Neural cell (in vitro differentiated cells): Measurements from ENCODE around the gene LAPTM5. TPM values are rescaled to one million over a fixed set of nuclear protein-coding genes. Genes with fewer than 3 reads are reported as not detected.
A peak's percentile ranks its signal among the peaks of the same experiment; 100 is the strongest.

Experiments
- H2AFZ ChIP-seq: fragments of 200-600, 300-800 bp; sonication (generic), shearing (Covaris generic); 2 replicates; pipeline ENCODE4 v1.6.0; 2014; ENCODE audit warnings: low read depth, mild to moderate bottlenecking, antibody characterized with exemption, low read length, moderate library complexity
- H3F3A ChIP-seq: fragments of 200-600 bp; shearing (Covaris generic); 2 replicates; pipeline ENCODE4 v1.6.1; 2016; ENCODE audit warnings: mild to moderate bottlenecking, moderate library complexity, mixed read lengths, antibody characterized with exemption, low read length; ENCODE audit not compliant: insufficient read depth, poor library complexity, severe bottlenecking
- H3K27ac ChIP-seq: fragments of 200-600, 300-800 bp; sonication (generic), shearing (Covaris generic); 2 replicates; pipeline ENCODE4 v1.5.1; 2014; ENCODE audit warnings: mild to moderate bottlenecking, low read length, moderate library complexity
- H3K27me3 ChIP-seq: fragments of 300-800, 200-600 bp; sonication (generic), shearing (Covaris generic); 2 replicates; pipeline ENCODE4 v1.6.0; 2014; ENCODE audit warnings: mild to moderate bottlenecking, low read depth, low read length, moderate library complexity; ENCODE audit not compliant: insufficient read depth
- H3K36me3 ChIP-seq: fragments of 300-800, 200-600 bp; sonication (generic), shearing (Covaris generic); 2 replicates; pipeline ENCODE4 v1.5.1; 2014; ENCODE audit warnings: mild to moderate bottlenecking, antibody characterized with exemption, low read length, moderate library complexity; ENCODE audit not compliant: insufficient read depth
- H3K4me2 ChIP-seq: fragments of 300-800, 200-600 bp; sonication (generic), shearing (Covaris generic); 2 replicates; pipeline ENCODE4 v1.6.0; 2014; ENCODE audit warnings: mild to moderate bottlenecking, low read length
- H3K4me3 ChIP-seq: fragments of 300-800, 200-600 bp; sonication (generic), shearing (Covaris generic); 2 replicates; pipeline ENCODE4 v1.5.1; 2014; ENCODE audit warnings: mild to moderate bottlenecking, low read length, moderate library complexity
- H3K79me2 ChIP-seq: fragments of 200-600 bp; shearing (Covaris generic); replicated peaks from 2 replicates; pipeline ENCODE4 v1.6.0; 2014; ENCODE audit warnings: mild to moderate bottlenecking, low read length, moderate library complexity; ENCODE audit not compliant: insufficient read depth
- H3K9ac ChIP-seq: fragments of 300-800, 200-600 bp; sonication (generic), shearing (Covaris generic); 2 replicates; pipeline ENCODE4 v1.6.1; 2016; ENCODE audit warnings: mild to moderate bottlenecking, low read length, mixed read lengths
- H3K9me2 ChIP-seq: fragments of 200-600 bp; shearing (Covaris generic); 2 replicates; pipeline ENCODE4 v1.6.1; 2016; ENCODE audit warnings: mild to moderate bottlenecking, low read length, mixed read lengths; ENCODE audit not compliant: insufficient read depth
- H3K9me3 ChIP-seq: fragments of 200-600, 300-800 bp; sonication (generic), shearing (Covaris generic); 2 replicates; pipeline ENCODE4 v1.6.1; 2016; ENCODE audit warnings: mild to moderate bottlenecking, mixed run types, low read length, moderate library complexity, mixed read lengths
- H4K20me1 ChIP-seq: fragments of 200-600 bp; shearing (Covaris generic); 2 replicates; pipeline ENCODE4 v1.6.1; 2016; ENCODE audit warnings: mild to moderate bottlenecking, mixed run types; ENCODE audit not compliant: insufficient read depth
- CTCF ChIP-seq: fragments of 450-650 bp; IDR thresholded peaks from 2 replicates; pipeline ENCODE4 v1.5.1; 2014; ENCODE audit warnings: antibody characterized with exemption, mild to moderate bottlenecking, moderate library complexity; ENCODE audit not compliant: poor library complexity, severe bottlenecking
- EP300 ChIP-seq: fragments of 450-650 bp; conservative IDR thresholded peaks from 2 replicates; pipeline ENCODE4 v1.6.1; 2014; ENCODE audit warnings: antibody characterized with exemption, mild to moderate bottlenecking, moderate library complexity; ENCODE audit not compliant: poor library complexity, severe bottlenecking
- EZH2 ChIP-seq: fragments of 200-600, 300-800 bp; shearing (Covaris generic), sonication (generic); IDR thresholded peaks from 2 replicates; pipeline ENCODE4 v1.6.1; 2014; ENCODE audit warnings: antibody characterized with exemption, low read length, borderline replicate concordance, mild to moderate bottlenecking; ENCODE audit not compliant: insufficient read depth, poor library complexity, severe bottlenecking
- MXI1 ChIP-seq: fragments of 450-650 bp; conservative IDR thresholded peaks from 2 replicates; pipeline ENCODE4 v1.6.1; 2014; ENCODE audit warnings: antibody characterized with exemption, mild to moderate bottlenecking; ENCODE audit not compliant: poor library complexity, severe bottlenecking
- POLR2AphosphoS5 ChIP-seq: IDR thresholded peaks from 2 replicates; pipeline ENCODE4 v1.6.1; 2012
- RAD21 ChIP-seq: fragments of 450-650 bp; conservative IDR thresholded peaks from 2 replicates; pipeline ENCODE4 v1.6.1; 2014; ENCODE audit warnings: antibody characterized with exemption, mild to moderate bottlenecking, moderate library complexity
- REST ChIP-seq: IDR thresholded peaks from 2 replicates; pipeline ENCODE4 v1.6.1; 2012; ENCODE audit warnings: borderline replicate concordance
- SMC3 ChIP-seq: fragments of 450-650 bp; conservative IDR thresholded peaks from 2 replicates; pipeline ENCODE4 v1.6.1; 2014; ENCODE audit warnings: antibody characterized with exemption, mild to moderate bottlenecking, moderate library complexity; ENCODE audit not compliant: poor library complexity
- TAF1 ChIP-seq: IDR thresholded peaks from 2 replicates; pipeline ENCODE4 v1.6.1; 2012; ENCODE audit warnings: low read depth
- polyA plus RNA-seq: library from polyadenylated mRNA; depleted of rRNA; stranded (reverse); fragments of >200 nt; gene quantifications from 2 replicates; pipeline ENCODE4 v1.2.3, GENCODE V29; 2014

LAPTM5 gene
- polyA plus RNA-seq, 1 donor from 2014 or later, result 0.12 TPM

- Histone ChIP-seq H4K20me1 (no peaks in the 10 kb centered on the region), H3K4me2 (no peak overlapping the region), H3K27ac (no peak overlapping the region), H3K9me3 (no peaks in the 10 kb centered on the region), H3K27me3 (no peaks in the 10 kb centered on the region), H3K79me2 (no peaks in the 10 kb centered on the region), H3K9me2 (no peaks in the 10 kb centered on the region), H3K9ac (peak overlapping the region; percentile 16), H3F3A (no peaks in the 10 kb centered on the region), H3K36me3 (no peaks in the 10 kb centered on the region), H2AFZ (no peak overlapping the region), H3K4me3 (no peak overlapping the region)
- no peak for TF ChIP-seq TAF1
- no peak for TF ChIP-seq EZH2
- no peak for TF ChIP-seq MXI1
- no peak for TF ChIP-seq REST
- peak; percentile 88 for TF ChIP-seq RAD21
- TF ChIP-seq EP300, result no peak
- no peak for TF ChIP-seq POLR2AphosphoS5
- TF ChIP-seq SMC3, result peak; percentile 90
- TF ChIP-seq CTCF, result peak; percentile 82
These were observed 25.0 kb upstream of the LAPTM5 start for GRCh38 chr1:30782361-30783255.

GRCh38 chr1:30781906-30782305 is 24.3 kb upstream of the LAPTM5 start:
- Histone ChIP-seq H3K9me2 (no peaks in the 10 kb centered on the region), H2AFZ (no peak overlapping the region), H3F3A (no peaks in the 10 kb centered on the region), H3K4me3 (no peak overlapping the region), H3K79me2 (no peaks in the 10 kb centered on the region), H3K27me3 (no peaks in the 10 kb centered on the region), H3K4me2 (no peak overlapping the region), H3K9me3 (no peaks in the 10 kb centered on the region), H3K27ac (no peak overlapping the region), H4K20me1 (no peaks in the 10 kb centered on the region), H3K36me3 (no peaks in the 10 kb centered on the region), H3K9ac (peak overlapping the region; percentile 26)
- TF ChIP-seq POLR2AphosphoS5, result no peak
- TF ChIP-seq SMC3, result no peak
- no peak for TF ChIP-seq CTCF
- TF ChIP-seq EP300, result no peak
- no peak for TF ChIP-seq EZH2
- TF ChIP-seq TAF1, result no peak
- no peak for TF ChIP-seq REST
- no peak for TF ChIP-seq RAD21
- TF ChIP-seq MXI1, result no peak
